ENCODE results near the gene MVK. TPM values are rescaled to one million over a fixed set of nuclear protein-coding genes. Genes with fewer than 3 reads are reported as not detected.

Gene MVK
- total RNA-seq, 1 donor from 2014 or later = 53.6 TPM

DNA sequence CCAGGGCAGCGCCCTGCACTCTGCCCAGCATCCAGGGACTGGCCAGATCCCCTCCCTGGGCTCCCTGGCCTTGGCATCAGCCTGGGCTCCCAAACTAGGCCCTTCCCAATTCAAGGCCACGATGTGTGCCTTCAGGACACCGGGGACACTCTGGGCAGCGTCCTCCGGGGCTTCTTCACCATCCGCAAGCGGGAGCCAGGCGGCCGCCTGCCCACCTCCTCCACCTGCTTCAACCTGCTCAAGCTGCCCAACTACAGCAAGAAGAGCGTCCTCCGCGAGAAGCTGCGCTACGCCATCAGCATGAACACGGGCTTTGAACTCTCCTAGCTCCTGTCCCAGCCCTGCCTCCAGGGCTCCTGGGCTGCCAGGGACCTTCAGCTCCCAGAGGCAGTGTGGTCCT, 39.1 kb upstream of the MVK start:
- peaks cover 3% of the 10 kb centered on the region for H3K36me3 Mint-ChIP-seq (ENCODE audit: unreplicated experiment)
- H3K9me3 Mint-ChIP-seq (ENCODE audit: unreplicated experiment) = peaks cover 2% of the 10 kb centered on the region
- H3K27me3 Mint-ChIP-seq (ENCODE audit: unreplicated experiment) = peaks cover 1% of the 10 kb centered on the region
- TF ChIP-seq, protein P1, sequence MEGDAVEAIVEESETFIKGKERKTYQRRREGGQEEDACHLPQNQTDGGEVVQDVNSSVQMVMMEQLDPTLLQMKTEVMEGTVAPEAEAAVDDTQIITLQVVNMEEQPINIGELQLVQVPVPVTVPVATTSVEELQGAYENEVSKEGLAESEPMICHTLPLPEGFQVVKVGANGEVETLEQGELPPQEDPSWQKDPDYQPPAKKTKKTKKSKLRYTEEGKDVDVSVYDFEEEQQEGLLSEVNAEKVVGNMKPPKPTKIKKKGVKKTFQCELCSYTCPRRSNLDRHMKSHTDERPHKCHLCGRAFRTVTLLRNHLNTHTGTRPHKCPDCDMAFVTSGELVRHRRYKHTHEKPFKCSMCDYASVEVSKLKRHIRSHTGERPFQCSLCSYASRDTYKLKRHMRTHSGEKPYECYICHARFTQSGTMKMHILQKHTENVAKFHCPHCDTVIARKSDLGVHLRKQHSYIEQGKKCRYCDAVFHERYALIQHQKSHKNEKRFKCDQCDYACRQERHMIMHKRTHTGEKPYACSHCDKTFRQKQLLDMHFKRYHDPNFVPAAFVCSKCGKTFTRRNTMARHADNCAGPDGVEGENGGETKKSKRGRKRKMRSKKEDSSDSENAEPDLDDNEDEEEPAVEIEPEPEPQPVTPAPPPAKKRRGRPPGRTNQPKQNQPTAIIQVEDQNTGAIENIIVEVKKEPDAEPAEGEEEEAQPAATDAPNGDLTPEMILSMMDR (IDR thresholded peaks at IDR 0.05; ENCODE audit: partially characterized antibody, unreplicated experiment) = no peak
- DNase-seq = peak; percentile 11
- H3K4me1 Mint-ChIP-seq (ENCODE audit: low read depth, unreplicated experiment) = peaks cover 31% of the 10 kb centered on the region
- H3K27ac Mint-ChIP-seq (ENCODE audit: unreplicated experiment) = no peak overlapping the region
- no peak overlapping the region for H3K4me3 Mint-ChIP-seq (ENCODE audit: unreplicated experiment)

- TF ChIP-seq, protein P1 (IDR thresholded peaks at IDR 0.05; ENCODE audit: partially characterized antibody, unreplicated experiment) = no peak
- peaks cover 22% of the 10 kb centered on the region for H3K4me1 Mint-ChIP-seq (ENCODE audit: low read depth, unreplicated experiment)
- H3K27me3 Mint-ChIP-seq (ENCODE audit: unreplicated experiment) = peaks cover 1% of the 10 kb centered on the region
- no peak overlapping the region for H3K4me3 Mint-ChIP-seq (ENCODE audit: unreplicated experiment)
- no peak for DNase-seq
- H3K27ac Mint-ChIP-seq (ENCODE audit: unreplicated experiment) = no peak overlapping the region
- H3K36me3 Mint-ChIP-seq (ENCODE audit: unreplicated experiment) = peaks cover 3% of the 10 kb centered on the region
- H3K9me3 Mint-ChIP-seq (ENCODE audit: unreplicated experiment) = peaks cover 2% of the 10 kb centered on the region
These were observed 38.2 kb upstream of the MVK start for GRCh38 chr12:109535231-109535862.

DNA sequence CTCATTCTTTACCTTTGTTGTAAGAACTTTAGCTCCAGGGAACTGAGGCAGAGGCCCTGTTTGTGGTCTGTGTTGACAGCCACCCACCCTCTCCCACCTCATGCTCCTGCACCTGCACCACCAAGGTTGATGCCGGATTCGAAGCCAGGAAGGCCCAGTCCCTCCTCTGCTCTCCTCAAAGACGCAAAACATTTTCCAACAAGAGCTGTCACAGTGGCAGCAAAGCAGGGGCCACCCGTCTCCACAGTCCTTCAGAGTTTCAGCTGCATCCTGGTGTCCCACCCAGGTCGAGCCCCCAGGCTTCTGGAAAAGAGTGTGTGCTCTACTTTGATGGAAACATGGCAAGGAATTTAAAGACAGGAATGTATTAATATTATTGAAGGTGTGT, 37.7 kb upstream of the MVK start:
- Mint-ChIP-seq H3K4me3 (ENCODE audit: unreplicated experiment) (no peak overlapping the region), H3K9me3 (ENCODE audit: unreplicated experiment) (peaks cover 2% of the 10 kb centered on the region), H3K36me3 (ENCODE audit: unreplicated experiment) (peaks cover 3% of the 10 kb centered on the region), H3K4me1 (ENCODE audit: low read depth, unreplicated experiment) (peaks cover 19% of the 10 kb centered on the region), H3K27me3 (ENCODE audit: unreplicated experiment) (peaks cover 1% of the 10 kb centered on the region), H3K27ac (ENCODE audit: unreplicated experiment) (no peak overlapping the region)
- TF ChIP-seq, protein P1 (IDR thresholded peaks at IDR 0.05; ENCODE audit: partially characterized antibody, unreplicated experiment) = no peak
- no peak for DNase-seq

DNA sequence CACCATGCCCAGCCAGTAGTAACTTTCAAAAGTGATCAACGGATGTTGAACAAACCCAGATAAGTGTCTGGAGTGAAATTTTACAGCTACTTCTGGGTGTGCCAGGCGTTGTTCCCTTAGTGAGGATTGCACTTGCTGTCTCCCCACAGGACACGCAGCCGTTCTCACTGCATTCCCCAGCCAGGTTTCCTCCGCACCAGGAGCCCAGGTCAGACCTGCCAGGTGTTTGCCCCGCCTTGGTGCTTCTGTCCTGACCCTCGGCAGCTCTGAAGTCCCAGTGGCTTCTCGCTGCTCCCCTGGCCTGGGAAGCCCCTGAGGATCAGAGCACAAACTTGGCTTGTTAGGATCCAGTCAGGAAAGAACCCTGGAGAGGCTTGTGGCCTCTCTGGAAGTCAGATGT, 36.5 kb upstream of the MVK start:
- DNase-seq = no peak
- H3K9me3 Mint-ChIP-seq (ENCODE audit: unreplicated experiment) = peaks cover 4% of the 10 kb centered on the region
- H3K27ac Mint-ChIP-seq (ENCODE audit: unreplicated experiment) = no peak overlapping the region
- H3K36me3 Mint-ChIP-seq (ENCODE audit: unreplicated experiment) = peaks cover 3% of the 10 kb centered on the region
- H3K27me3 Mint-ChIP-seq (ENCODE audit: unreplicated experiment) = peaks cover 1% of the 10 kb centered on the region
- peaks cover 8% of the 10 kb centered on the region for H3K4me1 Mint-ChIP-seq (ENCODE audit: low read depth, unreplicated experiment)
- H3K4me3 Mint-ChIP-seq (ENCODE audit: unreplicated experiment) = no peak overlapping the region
- TF ChIP-seq, protein P1 (IDR thresholded peaks at IDR 0.05; ENCODE audit: partially characterized antibody, unreplicated experiment) = no peak

DNA sequence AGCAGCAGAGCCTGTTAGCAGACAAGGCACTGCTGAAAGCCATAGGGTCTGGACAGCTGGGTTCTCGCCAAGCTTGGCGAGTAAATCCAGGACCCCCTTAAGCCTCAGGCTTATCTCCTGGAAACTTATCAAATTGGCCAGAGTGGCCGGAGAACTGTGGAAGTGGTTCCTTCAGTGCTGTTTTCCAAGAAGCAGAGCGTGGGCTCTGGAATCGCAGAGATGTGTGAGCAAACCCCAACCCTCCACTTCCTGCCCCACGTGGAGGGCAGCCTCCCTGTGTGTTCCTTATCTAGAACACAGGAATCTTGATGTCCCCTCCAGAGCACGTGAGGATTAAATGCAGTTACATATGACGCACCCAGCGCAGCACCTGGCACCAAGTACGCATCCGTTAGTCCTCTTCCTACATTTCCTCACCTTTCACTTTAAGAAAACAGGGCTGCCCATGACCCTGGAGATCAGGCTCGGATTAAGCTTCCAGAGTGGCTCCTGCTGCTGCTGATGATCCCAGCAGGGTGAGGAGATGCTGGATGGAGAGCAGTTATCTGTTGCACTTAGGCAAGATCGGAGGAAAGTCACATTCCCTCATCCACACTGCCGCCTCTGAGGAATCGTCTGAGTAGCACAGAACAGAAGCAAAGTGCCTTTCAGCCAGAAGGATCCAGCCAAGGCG, 35.3 kb upstream of the MVK start:
- H3K4me1 Mint-ChIP-seq (ENCODE audit: low read depth, unreplicated experiment) = no peaks in the 10 kb centered on the region
- peaks cover 7% of the 10 kb centered on the region for H3K9me3 Mint-ChIP-seq (ENCODE audit: unreplicated experiment)
- H3K27me3 Mint-ChIP-seq (ENCODE audit: unreplicated experiment) = peaks cover 1% of the 10 kb centered on the region
- TF ChIP-seq, protein P1 (IDR thresholded peaks at IDR 0.05; ENCODE audit: partially characterized antibody, unreplicated experiment) = no peak
- no peak overlapping the region for H3K4me3 Mint-ChIP-seq (ENCODE audit: unreplicated experiment)
- no peak for DNase-seq
- H3K27ac Mint-ChIP-seq (ENCODE audit: unreplicated experiment) = no peak overlapping the region
- peaks cover 3% of the 10 kb centered on the region for H3K36me3 Mint-ChIP-seq (ENCODE audit: unreplicated experiment)
